ENCODE results near the gene FBXO21. TPM values are rescaled to one million over a fixed set of nuclear protein-coding genes. Genes with fewer than 3 reads are reported as not detected.

Gene FBXO21
- total RNA-seq, 3 donors from 2014 or later, result 64.0 to 99.0 (median 65.3) TPM

GRCh38 chr12:117093918-117094630 is 96.2 kb downstream of the FBXO21 start:
- intact Hi-C loops (cut with DNase I; ENCODE audit: low total_unique reads), result loop anchor here (5.0 kb wide), 1 partner anchor 577 kb away; no protein-coding TSS in a partner anchor
- peaks cover 0 to 15% of the 10 kb centered on the region in 2 donors for H3K4me1 ChIP-seq
- H3K27me3 ChIP-seq, result peaks cover 0 to 10% of the 10 kb centered on the region in 2 donors
- H3K36me3 ChIP-seq, result no peaks in the 10 kb centered on the region
- TF ChIP-seq POLR2AphosphoS5 (IDR thresholded peaks at IDR 0.05), result no peak
- no peak for TF ChIP-seq CTCF (IDR thresholded peaks at IDR 0.05)
- TF ChIP-seq POLR2A (IDR thresholded peaks at IDR 0.05), result no peak
- no peak for DNase-seq (ENCODE audit: low spot score in 2 of 2)
- no peak overlapping the region for H3K4me3 ChIP-seq
- peak overlapping the region; percentile 68 to 90 for H3K27ac ChIP-seq
- peaks cover 0 to 4% of the 10 kb centered on the region in 2 donors for H3K9me3 ChIP-seq

DNA sequence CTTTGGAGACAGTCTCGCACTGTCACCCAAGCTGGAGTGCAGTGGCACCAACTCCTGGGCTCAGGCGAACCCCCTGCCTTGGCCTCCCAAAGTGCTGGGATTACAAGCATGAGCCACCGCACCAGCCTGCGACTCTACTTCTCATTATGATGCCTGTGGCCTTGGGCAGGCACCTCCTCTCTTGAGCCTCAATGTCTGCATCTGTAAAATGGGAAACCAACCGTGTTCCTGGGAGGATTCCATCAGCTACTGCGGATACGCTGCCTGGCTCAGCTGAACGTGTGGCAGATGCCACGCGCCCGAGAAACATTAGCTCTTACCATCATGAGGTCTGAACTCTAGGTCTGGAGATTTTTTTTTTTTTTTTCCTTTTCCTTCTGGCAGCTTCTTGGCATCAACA is 96.8 kb downstream of the FBXO21 start:
- H3K36me3 ChIP-seq, result no peaks in the 10 kb centered on the region
- no peak for TF ChIP-seq POLR2A (IDR thresholded peaks at IDR 0.05)
- TF ChIP-seq CTCF (IDR thresholded peaks at IDR 0.05), result no peak
- TF ChIP-seq POLR2AphosphoS5 (IDR thresholded peaks at IDR 0.05), result no peak
- no peak overlapping the region for H3K4me3 ChIP-seq
- H3K9me3 ChIP-seq, result peaks cover 0 to 4% of the 10 kb centered on the region in 2 donors
- intact Hi-C loops (cut with DNase I; ENCODE audit: low total_unique reads), result loop anchor here (5.0 kb wide), 1 partner anchor 576 kb away; no protein-coding TSS in a partner anchor
- peak overlapping the region; percentile 81 to 90 for H3K27ac ChIP-seq
- DNase-seq (ENCODE audit: low spot score in 2 of 2), result no peak
- peaks cover 0 to 3% of the 10 kb centered on the region in 2 donors for H3K27me3 ChIP-seq
- H3K4me1 ChIP-seq, result peaks cover 0 to 15% of the 10 kb centered on the region in 2 donors

DNA sequence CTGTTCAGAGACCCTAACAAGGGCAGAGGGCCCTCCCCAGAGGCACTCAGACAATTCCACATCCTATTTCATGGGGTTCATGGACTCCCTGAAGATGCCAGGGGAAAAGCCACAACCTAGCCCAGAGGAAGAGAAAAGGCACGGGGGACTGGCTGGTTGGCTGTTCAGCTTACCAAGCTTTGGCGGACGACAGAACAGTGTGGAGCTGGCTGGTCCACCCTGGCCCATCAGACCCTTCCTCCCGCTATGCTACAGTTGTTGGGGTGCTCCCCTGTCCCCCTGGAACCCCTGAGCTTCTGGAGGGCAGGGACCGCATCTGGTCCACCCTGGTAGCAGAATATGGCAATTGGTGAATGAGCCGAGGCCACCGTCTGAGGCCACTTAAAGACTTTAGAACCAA is 97.4 kb downstream of the FBXO21 start:
- no peak for DNase-seq (ENCODE audit: low spot score in 2 of 2)
- Histone ChIP-seq H3K4me1 (peaks cover 0 to 15% of the 10 kb centered on the region in 2 donors), H3K27me3 (no peaks in the 10 kb centered on the region), H3K9me3 (peaks cover 0 to 4% of the 10 kb centered on the region in 2 donors), H3K4me3 (no peak overlapping the region), H3K36me3 (no peaks in the 10 kb centered on the region), H3K27ac (peak overlapping the region; percentile 81 to 90)
- TF ChIP-seq POLR2A (IDR thresholded peaks at IDR 0.05) (no peak), CTCF (IDR thresholded peaks at IDR 0.05) (no peak), POLR2AphosphoS5 (IDR thresholded peaks at IDR 0.05) (no peak)
- intact Hi-C loops (cut with DNase I; ENCODE audit: low total_unique reads), result loop anchor here (5.0 kb wide), 1 partner anchor 576 kb away; no protein-coding TSS in a partner anchor

GRCh38 chr12:117092511-117092780 is 97.8 kb downstream of the FBXO21 start:
- TF ChIP-seq POLR2AphosphoS5 (IDR thresholded peaks at IDR 0.05) (no peak), CTCF (IDR thresholded peaks at IDR 0.05) (no peak), POLR2A (IDR thresholded peaks at IDR 0.05) (no peak)
- Histone ChIP-seq H3K36me3 (no peaks in the 10 kb centered on the region), H3K9me3 (peaks cover 0 to 4% of the 10 kb centered on the region in 2 donors), H3K4me3 (no peak overlapping the region), H3K27ac (peak overlapping the region; percentile 81 to 90), H3K27me3 (no peaks in the 10 kb centered on the region), H3K4me1 (peaks cover 0 to 15% of the 10 kb centered on the region in 2 donors)
- DNase-seq (ENCODE audit: low spot score in 2 of 2), result no peak
- intact Hi-C loops (cut with DNase I; ENCODE audit: low total_unique reads), result loop anchor here (5.0 kb wide), 1 partner anchor 575 kb away; no protein-coding TSS in a partner anchor

Other genes starting within 250 kb of the FBXO21 start
- 10 to 100 TPM in 1 of 3 donors, 1 to 10 TPM in 2; 3.8 to 45.1 (median 7.2) TPM for gene TESC, start 91.1 kb downstream of the FBXO21 start, total RNA-seq
- gene NOS1, start 171.2 kb upstream of the FBXO21 start, total RNA-seq, result under 1 TPM in 2 of 3 donors, not detected in 1; under 0.01 to 0.16 TPM